T1000 (cell line): Measurements from ENCODE around the gene NEK2.
A peak's percentile ranks its signal among the peaks of the same experiment; 100 is the strongest.
"Not testable (repeated sequence)": the region's sequence is repeated elsewhere in the genome, so short reads cannot be mapped to it uniquely, and the experiment has no call there.

Experiments used
- DNase-seq: peaks from one replicate; lab custom pipeline; 2025; ENCODE audit warnings: mixed read lengths; lab: John Stamatoyannopoulos, UW

The NEK2 gene

DNA sequence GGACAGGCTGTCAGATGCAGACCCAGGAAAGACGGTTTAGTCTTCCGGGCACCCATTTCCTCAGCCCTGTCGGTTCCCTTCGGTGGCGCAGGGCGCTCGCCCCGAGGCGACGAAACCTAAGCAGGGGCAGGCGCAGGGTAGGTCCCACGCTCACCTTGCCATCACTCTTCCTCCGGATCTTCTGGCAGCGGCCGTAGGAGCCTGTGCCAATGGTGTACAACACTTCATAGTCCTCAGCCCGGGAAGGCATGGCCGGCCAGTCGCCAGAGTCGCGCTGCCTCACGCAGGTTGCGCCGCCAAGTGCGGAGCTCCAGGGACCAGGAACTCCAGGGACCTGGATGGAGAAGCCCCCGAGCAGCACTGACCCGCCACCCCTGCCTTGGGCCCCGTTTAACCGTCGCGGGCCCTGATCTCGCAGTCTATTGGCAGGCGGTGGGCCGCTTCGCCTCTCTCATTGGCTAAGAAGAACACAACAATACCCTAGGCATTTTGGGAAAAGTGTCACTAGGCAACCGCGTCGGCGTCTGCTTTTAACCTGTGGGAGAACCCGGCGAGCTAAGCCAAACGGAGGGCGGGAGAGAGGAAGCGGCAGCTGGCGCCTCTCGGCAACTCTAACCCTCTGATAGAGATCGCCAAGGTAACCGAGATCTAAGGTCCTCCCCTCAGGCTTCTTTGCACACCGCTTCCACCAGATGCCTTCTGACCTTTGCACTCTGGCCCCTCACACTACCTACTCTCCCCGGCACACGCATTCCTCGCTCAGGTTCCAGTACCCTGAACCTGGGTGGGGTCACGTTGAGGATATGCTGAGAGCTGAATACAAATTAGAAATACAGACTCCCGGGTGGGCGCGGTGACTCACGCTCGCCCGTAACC, at the start of gene NEK2:
NEK2 (minus strand) TSS at position 392 of the 876 bp plus-strand sequence; CDS start at position 250, 142 bp downstream.
- DNase-seq = peak; percentile 75

GRCh38 chr1:211724687-211725196, 49.3 kb upstream of the NEK2 start:
- no peak for DNase-seq

GRCh38 chr1:211723273-211723672, 47.9 kb upstream of the NEK2 start:
- DNase-seq = no peak

- DNase-seq = no peak
These were observed 47.1 kb upstream of the NEK2 start for GRCh38 chr1:211722277-211723175.

GRCh38 chr1:211716555-211716954, 41.1 kb upstream of the NEK2 start:
- DNase-seq = not testable (repeated sequence)

DNA sequence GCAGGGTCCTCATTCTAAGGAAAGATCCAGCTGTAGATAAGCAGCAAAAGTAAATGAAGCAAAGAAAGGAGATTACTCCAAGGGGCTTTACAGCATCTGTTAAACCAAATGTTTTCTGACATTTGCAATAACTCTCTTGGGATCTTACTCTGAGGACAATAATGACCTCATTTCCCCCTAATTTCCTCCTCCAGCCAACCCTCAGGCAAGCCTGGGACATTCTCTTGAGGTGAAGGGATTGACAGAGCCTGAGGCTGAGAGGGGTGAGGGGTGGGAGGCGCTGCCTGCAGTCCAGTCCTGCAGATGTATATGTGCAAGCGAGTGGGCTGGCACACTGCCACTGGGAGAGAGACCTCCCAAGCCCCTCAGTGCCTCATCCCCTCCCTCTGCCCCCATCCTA, 40.5 kb upstream of the NEK2 start:
- no peak for DNase-seq

- DNase-seq = no peak
These were observed 38.7 kb upstream of the NEK2 start for GRCh38 chr1:211714154-211714553.

DNA sequence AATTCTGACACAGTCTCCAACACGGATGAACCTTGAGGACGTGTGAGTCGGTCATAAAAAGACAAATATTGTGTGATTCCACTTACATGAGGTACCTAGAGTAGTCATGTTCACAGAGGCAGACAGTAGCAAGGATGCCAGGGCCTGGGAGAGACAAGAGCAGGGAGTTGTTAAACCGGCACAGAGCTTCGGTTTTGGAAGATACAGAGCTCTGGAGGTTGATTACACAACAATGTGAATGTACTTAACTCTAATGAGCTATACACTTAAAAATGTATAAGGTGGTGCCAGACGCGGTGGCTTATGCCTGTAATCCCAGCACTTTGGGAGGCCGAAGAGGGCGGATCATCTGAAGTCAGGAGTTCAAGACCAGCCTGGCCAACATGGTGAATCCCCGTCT, 37.8 kb upstream of the NEK2 start:
- DNase-seq = no peak

- DNase-seq = no peak
These were observed 35.9 kb upstream of the NEK2 start for GRCh38 chr1:211711315-211711705.

DNA sequence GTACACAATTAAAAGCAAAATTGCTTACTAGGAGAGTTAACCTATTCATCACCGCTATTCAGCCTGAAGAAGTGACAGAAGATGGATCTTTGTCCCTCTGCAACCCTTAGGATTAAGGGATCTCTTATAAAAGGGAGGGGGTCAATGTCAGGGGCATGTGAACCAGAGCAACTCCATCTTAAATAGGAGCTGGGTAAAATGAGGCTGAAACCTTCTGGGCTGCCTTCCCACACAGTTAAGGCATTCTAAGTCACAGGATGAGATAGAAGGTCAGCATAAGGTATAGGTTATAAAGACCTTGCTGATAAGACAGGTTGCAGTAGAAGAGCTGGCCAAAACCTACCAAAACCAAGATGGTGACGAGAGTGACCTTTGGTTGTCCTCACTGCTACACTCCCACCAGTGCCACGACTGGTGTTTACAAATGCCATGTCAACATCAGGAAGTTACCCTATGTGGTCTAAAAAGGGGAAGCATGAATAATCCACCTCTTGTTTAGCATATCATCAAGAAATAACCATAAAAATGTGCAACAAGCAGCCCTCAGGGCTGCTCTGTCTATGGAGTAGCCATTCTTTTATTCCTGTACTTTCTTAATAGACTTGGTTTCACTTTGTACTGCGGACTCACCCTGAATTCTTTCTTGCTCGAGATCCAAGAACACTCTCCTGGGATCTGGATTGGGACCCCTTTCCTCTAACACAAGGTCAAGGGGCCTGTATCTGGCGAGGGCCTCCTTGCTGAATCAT, 35.3 kb upstream of the NEK2 start:
- no peak for DNase-seq

DNA sequence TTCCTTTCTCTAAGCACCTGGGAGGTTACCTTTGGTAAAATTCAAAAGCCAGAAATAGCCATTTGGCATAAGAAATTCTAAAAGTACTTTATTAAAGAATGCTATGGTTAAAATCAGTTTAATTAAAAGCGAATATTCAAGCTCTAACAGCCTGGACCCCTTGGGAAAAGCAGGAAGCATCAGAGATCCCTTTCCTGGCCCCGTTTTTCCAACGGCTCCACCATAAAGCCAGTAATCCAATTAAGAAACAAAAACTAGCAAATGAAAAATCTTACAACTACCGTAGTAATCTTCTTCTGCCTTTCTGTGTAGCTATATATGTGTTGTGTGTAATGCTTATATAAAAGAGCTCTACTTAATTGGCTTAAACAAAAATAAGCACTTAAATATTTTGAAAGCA, 33.5 kb upstream of the NEK2 start:
- no peak for DNase-seq

- DNase-seq = no peak
These were observed 32.6 kb upstream of the NEK2 start for GRCh38 chr1:211708006-211708405.

- no peak for DNase-seq
These were observed 30.2 kb upstream of the NEK2 start for GRCh38 chr1:211705467-211706091.

DNA sequence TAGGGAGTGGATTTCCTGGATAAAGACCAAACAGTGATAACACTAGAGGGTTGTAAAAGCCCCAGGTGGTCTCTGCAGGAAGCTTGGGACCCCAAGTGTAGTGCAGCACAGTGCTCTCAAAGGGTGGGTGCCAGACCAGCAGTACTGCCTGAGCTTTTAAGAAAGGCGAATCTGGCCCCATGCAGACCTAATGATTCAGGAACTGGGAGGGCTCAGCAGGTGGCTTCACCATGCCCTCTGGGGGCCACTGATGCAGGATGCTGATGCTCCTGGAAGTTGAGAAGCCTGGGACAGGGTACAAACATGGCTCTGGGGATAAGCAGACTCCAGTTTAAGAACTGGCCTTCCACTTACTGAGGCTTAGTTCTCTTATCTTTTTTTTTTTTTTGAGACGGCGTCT, 29.1 kb upstream of the NEK2 start:
- no peak for DNase-seq

- no peak for DNase-seq
These were observed 28.6 kb upstream of the NEK2 start for GRCh38 chr1:211703812-211704537.

- no peak for DNase-seq
These were observed 26.3 kb upstream of the NEK2 start for GRCh38 chr1:211701733-211702132.

DNA sequence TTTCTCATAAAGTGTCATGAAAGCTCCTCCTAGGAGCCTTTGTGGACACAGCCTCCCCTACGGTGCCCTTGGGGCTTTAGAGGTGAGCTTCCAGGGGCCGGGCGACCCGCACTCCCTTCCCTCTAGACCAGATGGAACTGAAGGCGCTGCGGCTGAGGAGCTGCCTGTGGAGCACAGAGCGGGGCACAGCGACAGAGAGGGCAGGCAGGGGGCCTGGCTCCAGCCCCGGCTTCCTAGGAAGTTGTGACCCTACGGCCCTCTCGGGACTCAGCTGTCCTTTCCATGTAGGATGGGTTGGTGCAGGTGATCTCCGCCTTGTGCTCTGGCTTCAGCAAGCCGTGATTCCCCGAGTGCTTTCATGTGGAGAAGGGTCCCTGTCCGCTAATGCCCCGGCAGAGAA, 23.6 kb upstream of the NEK2 start:
- DNase-seq = no peak

DNA sequence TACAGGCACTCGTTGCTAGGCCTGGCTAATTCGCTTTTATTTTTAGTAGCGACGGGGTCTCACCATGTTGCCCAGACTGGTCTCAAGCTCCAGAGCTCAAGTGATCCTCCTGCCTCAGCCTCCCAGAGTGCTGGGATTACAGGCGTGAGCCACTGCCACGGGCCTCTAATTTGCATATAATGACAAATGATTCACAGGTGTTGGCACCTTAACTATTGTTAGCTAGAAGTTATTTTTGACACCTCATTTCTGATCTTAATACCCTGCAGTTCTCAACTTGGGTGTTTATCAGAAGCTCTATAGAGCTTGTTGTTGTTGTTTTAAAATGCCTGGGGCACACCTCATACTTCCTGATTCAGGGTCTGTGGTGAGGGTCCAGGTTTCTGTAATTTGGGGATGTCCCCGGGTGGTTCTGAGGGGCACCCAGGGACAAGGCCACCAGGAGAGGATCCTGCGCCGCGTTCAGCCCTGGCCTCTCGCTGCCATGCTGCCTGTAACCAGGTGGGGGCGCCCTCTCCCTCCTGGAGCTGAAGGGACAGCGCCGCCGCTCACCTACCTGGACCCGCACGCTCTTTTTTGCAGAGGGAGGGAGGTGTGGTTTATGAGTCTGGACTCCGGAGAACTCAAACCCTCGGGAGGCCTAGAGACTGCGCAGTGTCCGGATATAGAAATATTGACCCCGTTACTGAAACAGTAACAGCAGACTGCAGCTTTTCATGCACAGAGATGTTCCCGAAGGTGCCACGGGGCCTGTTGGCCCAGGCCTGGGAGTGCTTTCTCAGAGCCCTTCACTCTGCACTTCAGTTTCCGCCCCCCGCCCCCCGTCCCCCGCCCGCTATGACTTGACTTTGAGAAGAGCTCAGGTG, 23.0 kb upstream of the NEK2 start:
- no peak for DNase-seq

DNA sequence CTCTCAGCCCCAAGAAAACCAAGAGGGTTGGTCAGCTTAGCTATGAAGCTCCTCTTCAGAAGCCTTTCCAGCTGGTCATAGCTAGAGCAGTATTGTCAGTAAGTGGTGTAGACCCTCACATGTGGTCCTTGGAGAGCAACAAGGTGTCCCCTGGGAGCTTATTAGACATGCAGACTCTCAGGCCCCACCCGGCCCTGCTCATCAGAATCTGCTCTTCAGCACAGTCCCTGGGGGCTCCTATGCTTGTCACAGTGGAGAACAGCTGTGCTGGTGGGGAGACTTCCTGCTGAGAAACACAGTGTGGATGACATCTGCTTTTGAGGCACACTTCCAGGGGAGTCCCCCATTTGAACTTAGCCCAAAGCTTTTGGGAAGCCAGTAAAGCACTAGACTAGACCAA, 21.9 kb upstream of the NEK2 start:
- DNase-seq = no peak
